Astrocyte (in vitro differentiated cells and primary cell): ENCODE measurements around the gene C3orf20.

Experiments used
- EZH2 ChIP-seq: IDR thresholded peaks from 2 replicates; pipeline ENCODE4 v1.6.1; 2012; ENCODE audit warnings: mild to moderate bottlenecking, low read length, inconsistent platforms; ENCODE audit not compliant: insufficient read depth
- TF ChIP-seq, protein P1 (sequence below): IDR thresholded peaks from 2 replicates; pipeline ENCODE4 v1.5.1; 2011; ENCODE audit warnings: low read depth, mild to moderate bottlenecking, inconsistent platforms, low read length, moderate library complexity; ENCODE audit not compliant: insufficient read depth

DNA sequence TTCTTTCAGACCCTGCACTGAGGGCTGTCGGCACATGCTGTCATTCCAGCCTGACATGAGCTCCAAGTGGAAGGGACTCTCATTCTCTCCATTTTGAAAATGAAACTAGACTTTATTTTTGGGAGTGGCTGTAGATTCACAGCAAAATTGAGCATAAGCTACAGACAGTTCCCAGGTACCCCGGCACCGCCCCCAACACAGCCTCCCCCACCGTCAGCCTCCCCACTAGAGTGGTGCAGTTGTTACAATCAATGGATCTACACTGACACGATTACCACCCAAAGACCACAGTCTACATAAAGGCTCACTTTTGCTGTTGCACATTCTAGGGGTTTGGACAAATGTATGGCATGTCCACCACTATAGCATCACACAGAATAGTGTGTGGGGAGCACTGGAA lies 114.3 kb downstream of the C3orf20 start:
- TF ChIP-seq, protein P1, sequence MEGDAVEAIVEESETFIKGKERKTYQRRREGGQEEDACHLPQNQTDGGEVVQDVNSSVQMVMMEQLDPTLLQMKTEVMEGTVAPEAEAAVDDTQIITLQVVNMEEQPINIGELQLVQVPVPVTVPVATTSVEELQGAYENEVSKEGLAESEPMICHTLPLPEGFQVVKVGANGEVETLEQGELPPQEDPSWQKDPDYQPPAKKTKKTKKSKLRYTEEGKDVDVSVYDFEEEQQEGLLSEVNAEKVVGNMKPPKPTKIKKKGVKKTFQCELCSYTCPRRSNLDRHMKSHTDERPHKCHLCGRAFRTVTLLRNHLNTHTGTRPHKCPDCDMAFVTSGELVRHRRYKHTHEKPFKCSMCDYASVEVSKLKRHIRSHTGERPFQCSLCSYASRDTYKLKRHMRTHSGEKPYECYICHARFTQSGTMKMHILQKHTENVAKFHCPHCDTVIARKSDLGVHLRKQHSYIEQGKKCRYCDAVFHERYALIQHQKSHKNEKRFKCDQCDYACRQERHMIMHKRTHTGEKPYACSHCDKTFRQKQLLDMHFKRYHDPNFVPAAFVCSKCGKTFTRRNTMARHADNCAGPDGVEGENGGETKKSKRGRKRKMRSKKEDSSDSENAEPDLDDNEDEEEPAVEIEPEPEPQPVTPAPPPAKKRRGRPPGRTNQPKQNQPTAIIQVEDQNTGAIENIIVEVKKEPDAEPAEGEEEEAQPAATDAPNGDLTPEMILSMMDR: no peak
- no peak for TF ChIP-seq EZH2
